NOMO-1 treated with dmso at 0.1 percent for 144 hours (cell line): ENCODE results near the gene DNAAF5.

Experiments used
- DNase-seq: peaks from one replicate; lab custom pipeline; 2025; ENCODE audit not compliant: unreplicated experiment; lab: John Stamatoyannopoulos, UW

DNAAF5 gene

DNA sequence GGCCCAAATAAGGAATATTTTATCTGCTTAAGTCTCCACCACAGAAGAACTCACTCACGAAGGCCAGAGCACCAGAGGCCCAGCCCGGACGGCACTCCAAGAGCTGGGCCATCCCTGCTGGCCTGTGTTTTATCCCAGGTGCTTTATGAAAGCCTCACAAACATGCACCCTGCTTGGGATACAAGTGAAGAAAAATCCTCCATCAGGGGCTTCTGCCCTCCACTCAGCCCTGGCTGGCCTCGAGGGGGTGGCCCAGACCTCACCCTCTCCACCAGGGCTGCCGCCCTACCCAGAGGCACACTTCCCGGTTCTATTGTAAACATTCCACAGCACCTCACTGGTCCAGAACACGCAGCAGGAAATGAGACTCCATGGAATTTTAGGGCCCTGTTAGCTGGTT, 19.8 kb upstream of the DNAAF5 start:
- no peak for DNase-seq

DNA sequence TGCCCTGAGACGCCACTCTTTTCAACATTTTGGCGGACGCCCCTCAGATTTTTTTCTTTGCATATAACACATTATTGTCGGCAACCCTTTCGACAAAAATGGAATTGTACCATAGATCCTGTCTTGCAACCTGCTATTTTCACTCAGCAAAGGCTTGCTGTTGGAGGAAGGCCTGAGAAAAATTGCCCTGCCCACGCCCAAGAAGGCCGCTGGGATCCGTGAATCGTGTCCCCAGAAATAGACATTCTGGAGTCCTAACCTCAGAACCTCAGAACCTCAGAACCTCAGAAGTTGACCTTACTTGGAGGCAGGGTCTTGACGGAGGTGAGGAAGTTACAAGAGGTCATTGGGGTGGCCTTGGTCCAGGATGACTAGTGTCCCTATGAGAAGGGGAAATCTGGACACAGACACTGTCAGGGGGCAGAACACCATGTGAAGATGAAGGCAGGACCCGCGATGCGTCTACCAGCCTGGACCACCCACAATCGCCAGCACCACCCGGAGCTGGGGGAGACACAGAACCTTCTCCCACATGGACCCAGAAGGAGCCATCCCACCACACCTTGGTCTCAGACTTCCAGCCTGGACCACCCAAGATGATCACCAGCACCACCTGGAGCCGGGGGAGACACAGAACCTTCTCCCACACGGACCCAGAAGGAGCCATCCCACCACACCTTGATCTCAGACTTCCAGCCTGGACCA, 19.1 kb upstream of the DNAAF5 start:
- no peak for DNase-seq

- DNase-seq: no peak
These were observed 16.3 kb upstream of the DNAAF5 start for GRCh38 chr7:710161-710560.

DNA sequence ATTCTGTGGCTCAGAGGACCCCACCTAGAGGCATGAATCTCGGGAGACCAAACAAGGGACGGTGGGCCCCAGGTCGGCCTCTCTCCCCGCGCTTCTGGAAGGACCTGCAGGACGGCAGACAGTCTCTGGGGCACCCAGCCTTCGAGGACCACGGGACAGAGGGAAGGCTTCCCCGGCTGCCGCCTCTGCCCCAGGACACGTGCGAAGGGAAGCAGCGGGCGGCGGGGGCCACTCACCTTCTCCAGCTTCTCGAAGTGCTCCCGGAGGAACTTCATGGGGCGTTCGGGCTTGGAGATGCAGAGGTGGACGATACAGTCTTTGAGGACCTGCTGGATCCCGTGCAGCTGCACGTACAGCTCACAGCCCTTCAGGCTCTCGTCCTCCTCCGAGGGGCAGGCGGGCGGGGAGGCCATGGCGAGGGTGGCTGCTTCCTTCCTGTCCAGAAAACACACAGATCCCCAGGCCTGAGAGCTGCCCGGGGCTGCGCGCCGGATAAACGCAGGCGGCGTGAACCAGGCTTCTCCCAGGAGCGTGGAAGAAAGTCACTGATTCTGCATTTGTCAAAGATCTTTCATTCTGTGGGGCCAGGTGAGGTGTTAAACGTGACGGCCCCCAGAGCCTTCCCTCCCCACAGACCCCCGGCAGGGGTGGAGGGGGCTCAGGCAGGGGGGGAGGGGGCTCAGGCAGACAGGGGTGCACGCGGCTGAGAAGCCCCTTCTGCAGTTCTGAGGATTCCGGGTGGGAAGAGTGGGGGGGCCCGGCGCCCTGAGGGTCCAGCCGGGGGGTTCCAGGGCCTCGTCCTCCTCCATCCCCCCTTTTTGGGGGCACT, 15.2 kb upstream of the DNAAF5 start:
- DNase-seq: no peak

DNA sequence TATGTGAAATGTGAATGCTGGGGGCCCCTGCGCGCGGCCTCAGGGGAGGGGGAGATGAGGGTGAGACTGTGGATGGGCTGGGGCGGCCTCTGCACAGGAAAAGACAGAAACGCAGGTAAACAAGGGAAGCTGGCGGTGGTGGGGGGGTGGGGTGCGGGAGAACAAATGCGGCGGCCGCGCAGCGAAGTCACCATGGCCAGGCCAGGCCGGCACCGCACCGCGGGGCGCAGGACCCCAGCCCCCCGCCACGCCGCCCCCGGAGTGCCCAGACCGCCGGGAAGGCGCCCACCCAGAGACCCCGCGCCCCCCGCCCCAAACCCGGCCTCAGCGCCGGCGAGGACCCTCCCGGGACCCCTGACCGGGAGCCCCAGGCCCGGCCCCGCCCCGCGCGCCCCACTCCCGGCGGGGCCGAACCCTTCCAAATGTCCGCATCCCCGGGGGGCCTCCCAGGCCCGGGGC, 14.5 kb upstream of the DNAAF5 start:
- no peak for DNase-seq

DNA sequence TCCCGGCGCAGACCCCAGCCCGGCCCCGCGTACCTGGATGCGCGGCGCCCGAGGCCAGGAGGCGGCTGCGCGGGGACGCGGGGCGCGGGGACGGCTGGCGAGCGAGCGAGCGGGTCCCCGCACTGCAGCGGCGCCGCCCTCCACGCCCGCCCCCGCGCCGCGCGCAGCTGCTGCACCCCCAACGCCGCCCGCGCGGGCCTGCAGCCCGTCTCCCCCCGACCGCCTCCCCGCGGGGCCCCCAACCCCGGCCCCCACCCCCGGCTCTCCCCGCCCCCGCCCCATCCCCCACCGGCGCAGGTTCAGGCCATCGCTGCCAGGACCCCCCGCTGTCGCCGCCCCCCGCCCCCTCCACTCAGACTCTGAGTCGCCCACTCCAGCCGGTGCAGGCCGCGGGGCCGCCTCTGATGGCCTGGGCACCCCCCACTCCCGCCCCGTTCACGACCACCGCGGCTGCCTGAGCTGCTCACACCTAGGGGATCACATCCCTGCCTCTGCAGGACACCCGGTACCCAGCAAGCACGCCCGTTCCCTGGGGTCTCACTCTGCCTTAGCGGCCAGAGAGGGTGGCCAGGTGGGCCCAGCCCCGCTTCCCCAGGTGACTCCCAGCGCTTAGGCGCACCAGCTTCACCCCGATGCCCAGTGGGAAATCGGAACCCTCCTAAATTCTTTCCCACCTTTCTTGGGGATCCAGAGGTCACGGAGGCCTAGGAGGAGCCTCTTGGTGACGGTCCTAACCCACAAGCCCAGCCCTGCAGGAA, 13.9 kb upstream of the DNAAF5 start:
- DNase-seq: no peak

DNA sequence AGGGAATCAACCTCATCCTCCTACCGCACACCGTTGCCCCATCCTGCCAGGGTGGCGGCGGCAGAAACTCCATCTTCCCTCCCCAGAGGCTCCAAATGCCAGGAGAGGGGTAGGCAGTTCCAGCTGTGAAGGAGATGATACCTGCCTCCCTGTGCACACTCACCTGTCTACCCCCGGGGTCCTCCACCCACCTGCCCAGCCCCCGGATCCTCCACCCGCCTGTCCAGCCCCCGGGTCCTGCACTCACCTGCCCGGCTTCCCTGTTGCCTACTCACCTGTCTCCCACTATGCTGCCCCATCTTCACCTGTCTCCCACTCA, 13.4 kb upstream of the DNAAF5 start:
- DNase-seq: no peak

GRCh38 chr7:713488-714230, 12.8 kb upstream of the DNAAF5 start:
- no peak for DNase-seq

DNA sequence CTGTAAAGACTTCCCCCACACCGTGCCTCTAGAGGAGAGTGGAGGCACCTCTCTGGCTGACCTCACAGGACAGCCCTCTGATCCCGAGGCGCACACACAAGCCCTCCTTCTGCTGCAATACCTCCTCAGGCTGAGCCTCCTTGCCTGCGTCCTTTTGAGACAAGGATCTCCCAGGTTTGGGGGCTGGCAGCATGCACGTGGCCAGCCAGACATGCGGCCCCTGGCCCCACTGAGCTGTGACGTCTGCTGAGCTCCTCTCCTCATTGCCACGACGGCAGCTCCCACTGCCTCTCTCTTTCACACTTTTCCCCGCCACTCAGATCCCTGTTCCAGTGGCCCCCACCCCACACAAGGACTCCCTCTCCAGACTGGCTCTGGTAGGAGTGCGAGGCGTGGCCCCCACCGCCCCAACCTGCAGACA, 12.2 kb upstream of the DNAAF5 start:
- DNase-seq: no peak

DNA sequence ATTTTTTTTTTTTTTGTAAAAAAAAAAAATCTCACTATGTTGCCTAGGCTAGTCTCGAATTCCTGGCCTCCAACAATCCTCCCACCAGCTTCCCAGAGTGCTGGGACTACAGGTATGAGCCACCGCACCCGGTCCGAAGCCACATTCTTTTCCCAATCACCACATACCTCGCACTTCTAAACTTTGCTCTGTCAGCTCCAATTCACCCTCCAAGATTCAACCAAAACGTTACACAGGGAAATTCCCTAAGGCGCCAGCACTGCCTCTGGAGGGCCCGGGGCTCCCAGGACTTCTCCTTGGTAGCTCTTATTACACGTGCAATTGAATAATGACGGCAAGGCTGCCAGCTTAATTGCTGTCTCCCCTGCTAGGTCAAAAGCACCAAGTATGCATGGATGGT, 10.3 kb upstream of the DNAAF5 start:
- DNase-seq: no peak

DNA sequence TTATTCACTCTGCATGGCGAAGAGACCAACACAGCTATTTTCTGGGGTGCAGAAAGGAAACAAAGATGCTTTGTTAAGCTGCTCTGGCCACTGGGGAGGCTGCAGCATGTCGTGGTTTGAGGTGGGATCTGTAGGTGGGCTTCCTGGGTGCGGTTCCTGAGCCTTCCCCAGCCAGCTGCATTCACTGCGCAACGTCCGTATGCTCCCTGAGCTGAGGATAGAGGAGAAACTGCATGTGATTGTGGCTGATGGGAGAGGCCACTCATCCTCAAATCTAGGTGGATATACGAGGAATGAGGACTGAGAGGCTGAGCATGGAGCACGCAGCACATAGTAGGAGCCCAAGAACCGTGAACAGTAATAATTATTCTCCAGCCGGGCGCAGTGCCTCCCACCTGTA, 9.9 kb upstream of the DNAAF5 start:
- DNase-seq: no peak

GRCh38 chr7:721619-722248, 4.8 kb upstream of the DNAAF5 start:
- no peak for DNase-seq

GRCh38 chr7:723541-723940, 3.0 kb upstream of the DNAAF5 start:
- no peak for DNase-seq

GRCh38 chr7:724298-724697, 2.2 kb upstream of the DNAAF5 start:
- DNase-seq: no peak

DNA sequence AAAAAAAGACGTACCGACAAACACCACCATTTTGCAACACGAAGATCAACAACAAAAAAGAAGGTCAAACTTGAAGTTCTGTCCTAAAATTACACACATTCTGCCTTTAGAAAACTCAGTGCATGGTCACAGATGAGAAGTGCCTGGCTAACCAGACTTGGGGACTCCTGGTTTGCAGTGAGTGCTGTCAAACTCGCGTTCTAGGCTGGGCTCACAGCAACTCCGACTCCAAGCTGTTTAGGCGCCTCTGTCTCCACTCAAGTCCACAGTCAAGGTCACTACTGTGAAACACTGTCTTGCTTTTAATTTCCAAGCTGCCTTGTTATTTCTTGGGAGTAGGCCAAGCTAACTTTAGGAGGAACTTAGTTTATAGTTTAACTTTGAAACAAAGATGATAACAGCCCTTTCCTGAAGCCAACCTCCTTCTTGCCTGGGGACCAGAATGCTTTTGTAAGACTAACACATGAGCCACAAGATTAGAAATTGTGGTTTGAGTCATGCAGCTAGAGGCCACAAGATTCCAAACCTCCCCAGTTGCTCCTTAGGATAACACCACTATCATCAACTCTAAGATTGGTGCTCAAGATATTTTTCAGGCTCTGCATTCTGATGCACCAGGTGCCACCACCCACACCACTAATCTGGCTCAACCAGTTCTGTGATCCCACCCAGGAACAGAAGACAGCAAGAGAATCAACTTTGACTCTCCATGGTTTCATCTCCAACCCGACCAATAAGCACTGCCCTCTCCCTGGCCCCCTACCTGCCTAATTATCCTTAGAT, 1.1 kb upstream of the DNAAF5 start:
- no peak for DNase-seq

GRCh38 chr7:726854-727103, 280 bp downstream of the DNAAF5 start:
- DNase-seq: no peak

- no peak for DNase-seq
These were observed 756 bp downstream of the DNAAF5 start, which contains the start of gene PRKAR1B for GRCh38 chr7:727104-727805. TSS of gene PRKAR1B (minus strand) at chr7:727281. CDS start at chr7:711505, 15,776 bp downstream.

DNA sequence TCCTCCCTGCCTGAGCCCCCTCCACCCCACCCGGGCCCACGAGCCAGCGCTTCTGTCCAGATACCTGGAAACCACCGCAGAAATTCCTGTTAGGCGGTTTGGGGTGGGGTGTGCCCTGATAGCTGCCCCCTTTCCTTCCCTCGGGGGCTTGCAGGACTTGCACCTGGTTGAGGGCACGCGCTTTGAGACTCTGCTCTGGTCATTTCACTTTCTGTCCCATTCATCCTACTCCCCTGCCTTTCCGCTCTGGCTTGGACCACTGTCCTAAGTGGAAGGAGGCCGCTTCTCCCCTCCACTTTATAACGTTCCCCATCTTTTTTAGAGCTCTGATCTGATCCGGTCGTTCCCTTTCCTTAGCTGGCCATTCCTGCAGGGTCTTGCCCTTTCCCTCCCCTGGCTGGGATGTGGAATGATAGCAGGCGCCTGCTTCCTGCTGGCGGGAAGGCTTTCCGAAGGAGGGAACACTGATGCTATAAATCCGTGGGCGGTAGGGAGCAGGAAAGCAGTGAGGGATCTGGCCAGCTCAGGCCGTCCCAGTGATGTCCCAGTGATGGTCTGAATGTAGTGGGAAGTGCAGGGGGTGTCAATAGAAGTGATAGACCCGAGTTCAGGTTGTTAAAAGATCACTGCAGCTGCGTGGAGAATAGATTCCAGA, 1.4 kb downstream of the DNAAF5 start:
- DNase-seq: no peak

GRCh38 chr7:728602-729001, 2.1 kb downstream of the DNAAF5 start:
- DNase-seq: no peak
